GM18505 (cell line): ENCODE results near the gene CFAP20.

Source experiments
- ATAC-seq: cut with Tn5 transposase; IDR thresholded peaks from one replicate; pipeline ENCODE4 v1.9.1; 2021; ENCODE audit not compliant: unreplicated experiment
- POLR2A ChIP-seq: IDR thresholded peaks from 4 replicates; pipeline ENCODE4 v1.6.1; 2011; ENCODE audit warnings: borderline replicate concordance; ENCODE audit not compliant: insufficient read depth, insufficient read length; ENCODE audit errors: extremely low read depth

The CFAP20 gene

DNA sequence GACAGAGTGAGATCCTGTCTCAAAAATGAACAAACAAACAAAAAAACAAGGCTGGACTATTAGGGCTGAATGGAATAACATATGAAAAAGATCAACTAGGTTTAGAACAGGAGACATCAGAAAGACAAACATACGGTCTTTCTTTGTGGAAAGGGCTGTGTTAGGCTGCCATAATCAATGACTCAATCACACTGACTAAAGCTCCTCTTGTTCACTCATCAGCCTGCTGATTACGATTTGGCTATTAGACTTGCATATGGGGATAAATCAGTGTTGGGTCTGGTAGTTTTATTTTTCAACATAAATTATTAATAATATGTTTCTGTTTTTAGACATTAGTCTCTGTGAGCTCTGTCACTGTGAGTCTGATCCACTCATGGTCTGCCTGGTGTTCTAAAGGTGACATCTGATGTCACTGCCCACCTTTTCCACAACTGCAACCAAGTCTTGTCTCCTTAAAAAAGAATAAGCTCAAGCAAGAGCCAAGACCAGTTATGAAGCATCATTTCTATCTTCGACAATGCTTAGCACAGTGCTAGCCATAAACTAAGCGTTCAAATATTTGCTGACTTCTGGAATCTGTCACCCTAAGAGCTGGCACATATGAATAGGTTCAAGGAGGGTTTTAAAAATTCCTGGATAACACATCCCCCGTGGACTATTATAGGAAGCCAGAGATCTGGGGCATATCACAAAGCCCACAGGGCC, 10.2 kb downstream of the CFAP20 start:
- ATAC-seq = no peak
- TF ChIP-seq POLR2A = no peak

DNA sequence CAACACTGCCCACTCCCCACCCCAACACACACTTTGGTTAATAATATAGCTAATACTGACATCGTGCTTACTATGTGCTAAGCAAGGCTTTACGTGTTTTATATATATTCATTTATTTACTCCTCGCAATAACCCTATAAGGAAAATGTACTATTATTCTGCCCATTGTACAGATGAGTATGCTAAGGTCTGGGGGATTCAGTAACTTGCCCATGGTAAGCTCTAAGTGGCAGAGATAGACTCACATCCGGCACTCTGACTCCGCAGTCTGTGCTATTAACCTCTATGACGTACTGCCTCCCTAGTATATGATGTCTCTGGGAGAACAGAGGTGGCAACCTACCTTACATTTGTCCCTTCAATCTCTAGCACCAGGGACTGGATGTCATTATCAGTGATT, 12.7 kb downstream of the CFAP20 start:
- no peak for ATAC-seq
- TF ChIP-seq POLR2A = no peak

DNA sequence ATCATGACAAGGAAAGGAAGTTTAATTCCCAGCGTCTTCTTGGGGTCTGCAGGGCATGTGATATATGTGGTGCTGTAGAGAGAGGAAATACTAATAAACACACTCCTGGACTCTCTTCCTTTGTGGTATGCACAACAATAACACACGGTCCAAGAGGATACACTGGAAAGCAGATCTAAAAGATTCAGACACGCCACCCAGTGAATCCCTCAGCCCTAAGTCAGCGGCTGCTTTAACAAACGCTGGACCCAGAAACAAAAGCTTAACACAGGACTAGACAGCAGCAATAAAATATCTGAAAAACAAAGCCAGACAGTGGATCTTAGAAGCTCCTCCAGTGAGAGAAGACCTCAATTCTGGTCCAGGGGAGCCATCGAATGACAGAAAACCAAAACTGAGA, 13.1 kb downstream of the CFAP20 start:
- no peak for TF ChIP-seq POLR2A
- no peak for ATAC-seq

DNA sequence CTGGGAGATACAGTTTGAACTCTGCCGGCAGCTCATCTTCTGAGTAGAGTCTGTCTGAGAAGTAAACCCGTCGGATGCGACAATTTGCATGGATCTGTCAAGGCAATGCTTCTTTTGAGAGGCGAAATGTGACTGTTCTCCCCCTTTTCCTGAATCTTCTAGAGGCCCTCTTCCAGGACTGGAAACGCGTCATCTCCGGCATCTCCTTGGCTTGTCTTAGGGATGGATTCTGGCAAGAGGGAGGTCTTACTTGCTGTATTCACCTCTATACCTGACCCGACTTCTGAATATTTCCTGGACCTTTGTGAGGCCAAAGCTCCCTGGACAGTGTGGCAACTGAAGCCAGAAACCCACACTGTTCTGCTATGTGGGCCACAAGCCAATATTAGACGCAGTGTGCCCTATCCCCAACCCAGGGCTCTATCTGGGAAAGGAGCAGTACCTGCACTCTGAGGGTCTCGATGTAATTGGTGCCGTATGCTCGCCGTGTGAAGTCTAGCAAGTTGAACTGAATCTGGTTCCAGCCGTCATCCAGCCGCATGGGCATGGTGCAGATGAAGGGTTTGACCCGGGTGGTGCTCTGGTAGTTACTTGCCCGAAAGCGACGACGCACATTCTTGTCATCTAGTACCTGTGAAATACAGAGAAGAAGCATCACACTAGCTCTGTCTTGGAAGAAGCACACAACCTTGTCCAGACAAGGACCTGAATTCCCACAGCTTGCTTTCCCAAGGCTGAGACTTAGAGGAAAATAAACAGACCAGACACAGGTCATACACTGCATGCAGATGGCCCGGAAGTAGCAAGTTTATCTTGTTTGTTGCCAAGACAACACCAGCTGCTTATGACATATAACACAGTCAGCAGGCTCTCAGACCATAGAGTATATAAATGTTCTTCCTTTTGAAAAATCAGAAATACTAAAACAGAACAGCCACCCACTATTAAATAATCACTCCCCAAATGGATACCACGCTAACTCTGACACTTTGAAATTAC, 14.1 kb downstream of the CFAP20 start:
- TF ChIP-seq POLR2A = no peak
- ATAC-seq = no peak

DNA sequence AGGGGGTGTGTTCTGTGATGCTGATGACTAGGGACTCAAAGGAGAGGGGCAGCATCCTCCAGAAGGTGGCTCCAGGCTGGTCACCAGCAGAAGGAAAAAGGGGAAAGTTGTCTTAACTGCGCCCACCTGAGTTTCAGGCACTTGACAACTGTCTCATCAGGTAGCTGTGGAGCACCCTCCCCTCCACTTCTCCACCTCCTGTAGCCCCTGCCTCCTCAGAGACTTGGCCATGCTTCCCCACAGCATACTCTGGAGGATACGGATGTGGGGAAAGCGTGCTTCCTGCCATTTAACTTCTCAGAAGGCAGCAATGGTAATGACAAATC, 17.9 kb downstream of the CFAP20 start:
- TF ChIP-seq POLR2A = no peak

DNA sequence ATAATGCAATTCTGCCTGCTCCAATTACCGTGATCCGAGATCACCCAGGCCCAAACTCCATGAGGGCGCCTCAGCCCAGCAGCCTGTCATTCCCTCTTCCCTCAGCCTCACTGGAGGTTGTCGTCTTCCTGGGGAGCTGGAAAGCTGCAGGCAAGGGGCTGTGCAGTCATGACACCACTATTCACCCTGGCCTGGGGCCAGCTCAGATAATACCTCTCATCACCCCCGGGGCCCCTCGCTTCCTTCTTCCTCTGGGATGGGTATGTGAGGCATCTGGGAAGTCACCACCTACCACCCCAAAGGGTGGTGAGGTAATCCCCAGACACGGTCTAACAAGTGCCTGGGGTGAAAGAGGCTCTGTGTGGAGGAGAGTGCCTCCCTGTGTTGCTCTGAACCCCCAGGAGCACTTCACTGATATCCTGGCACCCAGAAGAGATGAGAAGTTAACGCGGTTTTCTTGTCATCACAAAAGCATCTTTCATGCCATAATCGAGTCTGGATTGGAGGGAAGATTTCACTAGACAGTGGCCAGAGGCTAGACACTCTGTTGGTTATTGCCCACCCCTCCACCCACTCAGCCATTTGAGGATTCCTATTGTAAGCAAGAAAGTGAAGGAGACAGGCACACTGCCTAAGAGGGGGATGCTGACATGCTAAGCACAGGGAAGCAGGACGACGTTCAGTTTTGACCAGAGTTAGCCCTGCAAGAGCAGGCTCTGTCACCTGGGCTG, 18.4 kb downstream of the CFAP20 start:
- ATAC-seq = no peak
- TF ChIP-seq POLR2A = no peak

More for the DNA sequence above, 17.9 kb downstream of the CFAP20 start:
- no peak for ATAC-seq

DNA sequence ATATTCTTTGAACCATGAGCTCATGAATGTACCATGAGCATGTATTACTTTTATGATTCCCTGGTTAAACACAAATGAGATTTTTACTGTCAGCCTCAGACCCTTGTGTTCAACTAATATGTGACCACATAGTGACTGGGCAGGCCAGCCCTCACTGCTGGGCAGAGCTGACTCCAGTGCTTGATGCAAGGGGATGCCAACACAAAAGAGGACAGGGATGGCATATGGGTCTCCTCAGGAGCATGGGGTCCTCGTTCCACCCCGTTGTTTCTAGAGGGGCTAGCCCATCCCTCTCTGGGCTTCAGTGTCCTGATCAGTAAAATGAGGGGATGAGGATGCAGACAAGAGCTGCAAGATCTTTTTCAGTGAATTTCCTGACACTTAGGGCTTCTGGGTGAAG, 19.3 kb downstream of the CFAP20 start:
- TF ChIP-seq POLR2A = no peak
- ATAC-seq = no peak

DNA sequence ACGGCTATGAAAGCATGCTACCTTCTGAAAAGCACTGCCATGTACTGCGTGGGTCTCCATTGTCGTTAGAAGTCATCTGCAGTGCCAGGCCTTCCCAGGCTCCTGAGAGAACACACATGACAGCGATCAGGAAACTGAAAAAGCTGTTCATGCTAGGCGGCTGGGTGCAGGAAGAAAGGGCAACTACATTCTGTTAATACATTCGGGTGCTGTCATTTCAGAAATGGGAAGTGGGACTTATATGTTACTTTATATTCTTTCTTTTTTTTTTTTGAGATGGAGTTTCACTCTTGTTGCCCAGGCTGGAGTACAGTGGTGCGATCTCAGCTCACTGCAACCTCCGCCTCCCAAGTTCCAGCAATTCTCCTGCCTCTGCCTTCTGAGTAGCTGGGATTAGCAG, 19.9 kb downstream of the CFAP20 start:
- ATAC-seq = no peak
- TF ChIP-seq POLR2A = no peak

DNA sequence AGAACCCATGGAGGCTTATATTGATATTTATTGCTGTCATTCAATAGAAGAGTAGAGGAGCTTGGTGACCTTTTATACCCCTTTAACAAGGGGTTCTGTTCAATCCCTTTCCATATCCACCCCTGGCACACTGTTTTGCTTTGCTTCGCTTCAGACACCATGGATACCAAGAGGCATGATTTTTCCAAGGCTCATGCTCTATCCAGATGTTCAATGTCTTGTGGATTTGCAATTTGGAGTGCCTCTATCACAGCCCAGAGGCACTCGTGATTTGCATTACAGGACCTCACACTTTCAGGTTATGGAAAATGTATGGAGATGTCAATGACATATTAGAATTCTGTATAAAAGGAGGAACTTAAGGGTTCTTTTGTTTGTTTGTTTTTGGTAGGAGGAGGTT, 21.5 kb downstream of the CFAP20 start:
- TF ChIP-seq POLR2A = no peak
- ATAC-seq = no peak

DNA sequence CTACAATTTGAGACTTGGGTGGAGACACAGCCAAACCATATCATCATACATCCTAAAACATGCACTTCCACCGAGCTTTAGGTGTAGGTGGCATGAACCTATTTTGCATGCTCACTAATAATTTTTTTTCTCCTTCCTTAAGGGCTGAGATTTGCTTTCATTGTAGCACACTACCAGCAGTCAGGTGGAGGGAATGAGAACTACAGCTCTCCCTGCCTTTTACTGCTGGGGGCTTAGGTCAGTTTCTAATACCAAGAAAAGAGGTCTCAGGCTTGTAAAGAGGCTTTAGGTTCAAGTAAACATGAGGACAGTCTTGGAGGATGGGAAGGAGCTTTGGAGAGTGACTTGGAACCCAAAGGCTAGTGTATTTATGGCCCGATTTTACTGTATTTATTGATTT, 22.0 kb downstream of the CFAP20 start:
- no peak for ATAC-seq
- no peak for TF ChIP-seq POLR2A

DNA sequence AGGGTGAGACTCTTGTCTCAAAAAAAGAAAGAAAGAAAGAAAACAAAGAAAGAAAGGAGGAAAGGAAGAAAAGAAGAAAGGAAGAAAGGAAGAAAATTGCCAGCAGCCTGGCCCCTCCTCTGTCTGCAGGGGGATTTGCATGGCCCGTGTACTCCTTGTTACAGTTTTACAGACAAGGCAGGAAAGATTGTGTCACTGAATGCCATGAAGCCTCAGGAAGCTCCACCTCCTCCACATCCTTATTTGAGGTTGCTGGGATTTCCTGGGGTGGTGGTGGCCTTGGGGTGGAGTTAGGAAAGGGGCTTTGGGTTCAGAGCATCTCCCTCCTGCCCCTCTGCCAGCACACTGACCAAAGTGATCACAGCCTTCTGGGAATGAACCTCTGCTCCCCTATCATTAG, 23.6 kb downstream of the CFAP20 start:
- ATAC-seq = no peak
- TF ChIP-seq POLR2A = no peak

DNA sequence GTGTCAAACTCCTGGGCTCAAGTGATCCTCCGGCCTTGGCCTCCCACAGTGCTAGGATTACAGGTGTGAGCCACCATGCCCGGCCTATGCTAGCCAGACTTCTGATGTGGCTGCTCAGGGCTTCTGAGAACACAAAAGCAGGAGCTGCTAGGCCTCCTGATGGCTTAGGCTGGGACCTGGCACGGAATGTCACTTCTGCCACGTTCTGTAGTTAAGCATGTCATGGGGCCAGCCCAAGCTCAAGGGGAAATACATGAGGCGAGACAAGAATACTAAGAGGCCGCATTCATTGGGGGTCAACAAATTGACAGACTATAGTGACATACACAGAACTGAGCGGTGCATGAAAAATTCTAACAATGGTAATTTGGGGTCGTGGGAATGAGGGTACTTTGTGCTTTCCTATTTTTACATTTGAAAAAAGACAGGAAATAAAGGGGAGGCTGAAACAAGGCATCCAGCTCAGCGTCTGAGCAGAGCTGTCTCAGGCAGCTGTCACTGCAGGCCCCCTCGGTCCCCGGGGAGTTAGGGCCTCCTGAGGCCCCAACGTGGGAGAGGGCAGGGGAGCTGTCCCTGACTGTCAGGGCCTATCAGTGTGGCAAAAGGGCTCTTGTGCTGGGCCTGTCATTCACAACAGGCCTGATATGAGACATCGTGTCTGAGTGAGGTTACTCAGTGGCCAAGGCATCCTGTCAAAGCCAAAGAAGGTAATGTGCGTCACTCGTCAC, 26.4 kb downstream of the CFAP20 start:
- no peak for TF ChIP-seq POLR2A
- ATAC-seq = no peak

DNA sequence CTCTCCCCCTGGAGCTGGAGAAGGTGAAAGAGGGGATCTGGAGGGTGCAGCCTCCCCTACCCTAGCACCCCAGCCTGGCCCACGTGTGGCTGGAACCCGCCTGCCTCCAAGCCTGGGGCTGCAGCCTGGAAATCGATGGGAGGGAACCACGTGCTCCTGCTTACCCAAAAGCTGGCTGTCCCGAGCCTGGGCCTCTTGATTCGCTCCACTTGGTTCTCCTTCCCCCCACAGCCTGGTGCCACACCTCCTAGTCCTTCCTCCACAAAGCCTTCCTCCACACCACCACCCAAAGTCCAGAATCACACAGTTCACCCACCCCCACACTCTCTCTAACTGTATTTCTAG, 29.3 kb downstream of the CFAP20 start:
- no peak for TF ChIP-seq POLR2A
- ATAC-seq = no peak
